SK-N-MC (cell line): Measurements from ENCODE around the gene SLC28A3.

ENCODE experiments used
- EZH2 ChIP-seq: fragments of 200-600 bp; sonication (generic); IDR thresholded peaks from one replicate; pipeline ENCODE4 v1.6.1; 2017; ENCODE audit warnings: antibody characterized with exemption
- FOXP2 ChIP-seq: optimal IDR thresholded peaks from 2 replicates; pipeline ENCODE3; 2011; ENCODE audit warnings: mild to moderate bottlenecking, moderate library complexity; ENCODE audit not compliant: insufficient read depth; ENCODE audit errors: extremely low read length, control extremely low read depth
- POLR2AphosphoS5 ChIP-seq: IDR thresholded peaks from 2 replicates; pipeline ENCODE4 v1.6.1; 2012; ENCODE audit warnings: mild to moderate bottlenecking, low read depth, low read length, borderline replicate concordance

GRCh38 chr9:84331119-84331809, 9.3 kb downstream of the SLC28A3 start:
- TF ChIP-seq EZH2, result no peak
- no peak for TF ChIP-seq POLR2AphosphoS5
- no peak for TF ChIP-seq FOXP2
